OCI-M2 (cell line): ENCODE measurements around the gene ULBP1.
A peak's percentile ranks its signal among the peaks of the same experiment; 100 is the strongest.
"Not testable (repeated sequence)": the region's sequence is repeated elsewhere in the genome, so short reads cannot be mapped to it uniquely, and the experiment has no call there.

Source experiments
- DNase-seq: peaks from one replicate; lab custom pipeline; 2025; ENCODE audit not compliant: unreplicated experiment; lab: John Stamatoyannopoulos, UW

ULBP1 gene

GRCh38 chr6:149963462-149964307 lies at the start of gene ULBP1:
ULBP1 (plus strand) TSS chr6:149963943; CDS start chr6:149964050, 107 bp downstream.
- peak; percentile 72 for DNase-seq

- no peak for DNase-seq
Observed at GRCh38 chr6:149915970-149916865, 47.5 kb upstream of the ULBP1 start.

- DNase-seq = no peak
Observed at GRCh38 chr6:149917679-149918078, 46.1 kb upstream of the ULBP1 start.

DNA sequence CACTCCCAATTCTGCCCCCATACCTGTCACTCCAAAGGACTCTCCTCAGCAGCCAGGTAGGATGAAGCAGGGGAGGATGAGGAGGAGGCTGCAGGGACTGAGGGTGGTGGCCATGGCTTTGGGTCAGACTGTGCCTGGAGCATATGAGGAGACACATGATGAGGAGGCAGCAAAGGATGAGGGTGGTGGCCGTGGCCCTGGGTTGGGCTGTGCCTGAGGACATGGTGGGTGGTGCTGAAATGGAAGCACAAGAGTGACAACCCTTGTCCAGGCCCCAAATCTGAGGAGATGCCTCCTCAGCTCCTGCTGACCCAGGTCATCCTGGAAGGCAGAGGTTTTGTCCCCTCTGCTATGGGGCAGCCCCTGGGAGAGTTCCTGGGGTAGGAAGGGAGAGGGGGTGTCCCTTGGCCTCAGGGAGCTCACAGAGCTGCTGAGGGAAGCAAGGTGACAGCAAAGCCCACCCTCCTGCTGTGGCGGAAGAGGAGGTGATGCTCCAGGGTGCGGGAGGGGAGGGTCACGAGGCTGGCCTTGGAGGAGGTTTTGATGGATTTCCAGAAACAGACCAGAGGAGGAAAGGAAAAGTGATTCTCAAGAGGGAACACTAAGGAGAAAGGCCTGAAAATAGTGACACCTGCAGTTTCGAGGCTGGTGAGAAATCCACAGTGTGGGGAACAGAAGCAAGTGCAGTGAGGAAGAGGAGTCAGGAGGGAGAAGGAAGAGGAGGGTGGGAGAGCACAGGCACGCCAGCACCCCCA lies 45.4 kb upstream of the ULBP1 start:
- DNase-seq = no peak

DNA sequence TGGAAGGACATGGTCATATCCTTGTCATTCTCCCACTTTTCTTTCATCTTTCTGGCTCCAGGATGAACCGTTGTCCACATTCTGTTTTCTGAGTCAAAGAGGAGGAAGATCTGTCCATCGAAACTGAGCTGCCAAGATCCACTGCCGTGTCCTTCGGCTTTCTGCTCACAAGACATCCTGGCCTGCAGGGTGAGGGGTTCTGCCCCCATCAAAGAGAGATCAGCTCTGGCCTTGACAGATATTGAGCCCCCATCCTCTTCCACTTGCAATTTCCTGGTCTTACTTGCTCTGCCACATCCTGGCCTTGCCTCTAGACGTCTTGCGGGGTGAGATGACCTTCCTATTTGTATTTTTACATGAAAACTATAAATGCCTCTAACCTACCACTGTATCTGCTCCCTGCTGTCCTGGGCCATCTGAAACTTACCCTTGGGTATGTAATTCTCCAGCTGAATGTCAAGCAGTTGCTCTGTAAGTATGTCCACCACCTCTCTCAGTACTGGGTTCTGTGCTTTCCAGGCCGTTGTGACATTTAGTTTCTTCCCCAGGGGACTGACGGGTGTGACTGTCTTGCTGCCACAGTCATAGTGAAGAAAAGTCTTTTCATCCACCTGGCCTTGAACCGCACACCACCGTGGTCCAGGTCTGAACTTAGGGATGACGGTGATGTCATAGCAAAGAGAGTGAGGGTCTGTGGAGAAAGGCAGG lies 44.5 kb upstream of the ULBP1 start:
- not testable (repeated sequence) for DNase-seq

GRCh38 chr6:149919834-149920225 lies 43.9 kb upstream of the ULBP1 start:
- DNase-seq = no peak

DNA sequence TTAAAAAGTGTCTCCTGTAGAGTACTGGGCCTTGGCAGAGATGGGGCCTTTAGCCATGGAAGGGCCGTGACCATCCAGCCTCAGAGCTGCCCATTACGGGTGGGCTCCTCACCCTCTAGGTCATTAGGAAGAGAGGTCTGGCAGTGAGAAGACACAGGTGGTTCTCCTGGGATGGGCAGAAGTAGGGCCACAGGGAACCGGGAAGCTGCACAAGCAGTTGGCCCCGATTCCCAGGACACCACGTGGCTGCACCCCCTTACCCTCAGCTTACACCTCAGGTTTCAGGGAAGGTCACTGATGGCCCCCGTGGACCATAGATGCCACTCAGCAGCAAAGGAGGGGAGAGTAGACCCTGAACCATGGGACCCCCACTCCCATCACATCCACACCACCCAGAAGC lies 42.4 kb upstream of the ULBP1 start:
- DNase-seq = no peak

- DNase-seq = not testable (repeated sequence)
Observed at GRCh38 chr6:149922091-149922490, 41.7 kb upstream of the ULBP1 start.

- DNase-seq = no peak
Observed at GRCh38 chr6:149922642-149923326, 41.0 kb upstream of the ULBP1 start, which contains the start of gene RAET1G. RAET1G (minus strand) TSS chr6:149923121; CDS start chr6:149923010, 111 bp downstream.

DNA sequence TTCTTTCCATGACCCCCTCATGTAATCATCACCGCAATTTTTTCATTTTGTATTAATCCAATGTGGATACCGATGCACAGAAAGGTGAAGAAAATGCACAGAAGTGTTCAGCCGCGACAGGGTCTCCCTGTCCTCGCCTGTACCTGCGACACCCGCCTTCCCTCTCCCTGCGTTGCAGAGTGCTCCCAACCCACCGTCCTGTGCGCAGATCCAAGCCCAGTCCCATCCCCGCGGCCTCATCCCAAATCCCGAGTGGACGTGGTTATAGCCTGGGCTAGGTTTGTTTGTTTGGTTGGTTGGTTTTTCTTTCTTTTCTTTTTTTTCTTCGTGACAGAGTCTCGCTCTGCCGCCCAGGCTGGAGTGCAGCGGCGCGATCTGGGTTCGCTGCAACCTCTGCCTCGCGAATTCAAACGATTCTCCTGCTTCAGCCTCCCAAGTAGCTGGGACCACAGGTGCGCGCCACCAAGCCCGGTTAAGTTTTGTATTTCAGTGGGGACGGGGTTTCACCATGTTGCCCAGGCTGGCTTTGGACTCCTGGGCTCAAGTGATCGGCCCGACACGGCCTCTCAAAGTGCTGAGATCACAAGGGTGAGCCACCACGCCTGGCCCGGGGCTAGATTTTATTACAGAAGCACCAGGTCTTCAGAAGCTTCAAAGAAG lies 40.3 kb upstream of the ULBP1 start:
- no peak for DNase-seq

- DNase-seq = no peak
Observed at GRCh38 chr6:149924206-149924932, 39.4 kb upstream of the ULBP1 start.

DNA sequence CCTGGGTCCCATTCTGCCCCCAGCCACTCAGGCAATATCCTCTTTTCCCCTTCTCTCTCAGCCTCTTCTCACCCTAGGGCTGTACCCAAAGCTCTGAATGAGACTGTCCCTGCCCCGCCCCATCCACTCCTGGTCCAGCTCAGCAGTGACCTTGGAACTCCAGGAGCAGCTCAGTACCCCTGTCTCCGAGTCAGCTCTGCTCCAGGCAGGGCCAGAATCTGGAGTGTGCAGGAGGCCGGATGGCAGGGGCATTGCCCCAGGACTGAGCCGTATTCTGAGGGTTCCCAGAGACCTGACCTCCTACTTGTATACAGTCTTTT lies 38.9 kb upstream of the ULBP1 start:
- DNase-seq = no peak

- no peak for DNase-seq
Observed at GRCh38 chr6:149925253-149925973, 38.3 kb upstream of the ULBP1 start.

GRCh38 chr6:149925974-149926777 lies 37.6 kb upstream of the ULBP1 start:
- no peak for DNase-seq

GRCh38 chr6:149927025-149927424 lies 36.7 kb upstream of the ULBP1 start:
- DNase-seq = not testable (repeated sequence)

GRCh38 chr6:149929422-149929821 lies 34.3 kb upstream of the ULBP1 start:
- no peak for DNase-seq

DNA sequence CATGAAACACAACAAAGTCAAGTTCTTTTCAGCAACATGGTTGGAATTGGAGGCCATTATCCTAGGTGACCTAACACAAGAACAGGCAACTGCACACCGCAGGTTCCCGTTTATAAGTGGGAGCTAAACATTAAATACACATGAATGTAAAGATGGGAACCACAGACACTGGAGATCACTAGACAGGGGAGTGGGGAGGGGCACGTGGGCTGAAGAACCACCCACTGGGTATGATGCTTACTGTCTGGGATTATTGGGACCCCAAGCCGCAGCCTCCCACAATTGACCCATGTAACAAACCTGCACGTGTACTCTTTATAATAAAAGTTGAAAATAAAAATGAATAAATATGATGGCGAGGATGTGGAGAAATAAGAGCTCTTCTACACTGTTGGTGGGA lies 32.2 kb upstream of the ULBP1 start:
- no peak for DNase-seq
